IMR-90 (cell line): ENCODE measurements around the gene TLR6. TPM values are rescaled to one million over a fixed set of nuclear protein-coding genes. Genes with fewer than 3 reads are reported as not detected.

Experiments used
- ATAC-seq: fragments of 200-7000 bp; cut with Tn5 transposase; 2 replicates; pipeline ENCODE4 v1.9.1; 2020; ENCODE audit warnings: low read depth, mild to moderate bottlenecking, moderate library complexity
- BruUV-seq: library from RNA; stranded (reverse); fragments of 400-500 nt; replicated peaks from 2 replicates; lab custom pipeline; 2021; lab: Mats Ljungman, UMichigan
- CTCF ChIA-PET: fragments of 300-600 bp; formaldehyde crosslinking; extraction: SDS; loops from one replicate; lab custom pipeline; 2021; ENCODE audit warnings: antibody characterized with exemption; lab: Yijun Ruan, JAX
- POLR2A ChIA-PET: fragments of 300-600 bp; sonication (Branson Sonifier 250); formaldehyde crosslinking; loops from one replicate; lab custom pipeline; 2022; ENCODE audit warnings: antibody characterized with exemption; ENCODE audit not compliant: unreplicated experiment; lab: Charles Lee
- DNase-seq: peaks from one replicate; pipeline ENCODE4 v3.0.0; 2013
- H2AFZ ChIP-seq: replicated peaks from 2 replicates; pipeline ENCODE3; 2013; ENCODE audit warnings: low read length, mild to moderate bottlenecking; ENCODE audit not compliant: poor library complexity
- H2AK5ac ChIP-seq: 2 replicates; pipeline ENCODE4 v1.6.1; 2013; ENCODE audit warnings: low read depth, low read length, inconsistent platforms
- H2AK9ac ChIP-seq: replicated peaks from 2 replicates; pipeline ENCODE3; 2013; ENCODE audit warnings: mild to moderate bottlenecking, low read depth, low read length, moderate library complexity; ENCODE audit not compliant: poor library complexity
- H2BK120ac ChIP-seq: 2 replicates; pipeline ENCODE4 v1.6.1; 2013; ENCODE audit warnings: low read depth, low read length, inconsistent platforms
- H2BK15ac ChIP-seq: 3 replicates; pipeline ENCODE4 v1.6.1; 2013; ENCODE audit warnings: low read depth, low read length, inconsistent platforms
- H2BK20ac ChIP-seq: 2 replicates; pipeline ENCODE4 v1.6.1; 2013; ENCODE audit warnings: low read depth, mild to moderate bottlenecking, inconsistent platforms, low read length, moderate library complexity
- H2BK5ac ChIP-seq: 2 replicates; pipeline ENCODE4 v1.6.1; 2013; ENCODE audit warnings: mild to moderate bottlenecking, low read depth, low read length, inconsistent platforms; ENCODE audit not compliant: poor library complexity, severe bottlenecking
- H3K14ac ChIP-seq: replicated peaks from 2 replicates; pipeline ENCODE4 v1.6.1; 2013; ENCODE audit warnings: low read depth, low read length, inconsistent platforms
- H3K18ac ChIP-seq: 2 replicates; pipeline ENCODE4 v1.6.1; 2013; ENCODE audit warnings: low read depth, low read length, control low read depth
- H3K23ac ChIP-seq: 2 replicates; pipeline ENCODE4 v1.6.1; 2013; ENCODE audit warnings: low read depth, low read length, inconsistent platforms
- H3K27ac ChIP-seq: 2 replicates; pipeline ENCODE4 v1.5.1; 2013; ENCODE audit warnings: mild to moderate bottlenecking, control low read depth, low read length; ENCODE audit not compliant: insufficient read depth
- H3K27me3 ChIP-seq: 2 replicates; pipeline ENCODE4 v1.6.1; 2013; ENCODE audit warnings: low read length; ENCODE audit not compliant: control insufficient read depth, insufficient read depth
- H3K36me3 ChIP-seq: 2 replicates; pipeline ENCODE4 v1.6.1; 2013; ENCODE audit warnings: low read length, mixed read lengths; ENCODE audit not compliant: control insufficient read depth, insufficient read depth
- H3K4ac ChIP-seq: 2 replicates; pipeline ENCODE4 v1.6.1; 2013; ENCODE audit warnings: low read depth, low read length, inconsistent platforms
- H3K4me1 ChIP-seq: 2 replicates; pipeline ENCODE4 v1.6.1; 2013; ENCODE audit warnings: low read length, mixed read lengths; ENCODE audit not compliant: control insufficient read depth, insufficient read depth
- H3K4me2 ChIP-seq: 2 replicates; pipeline ENCODE4 v1.6.1; 2013; ENCODE audit warnings: low read depth, mild to moderate bottlenecking, control low read depth, low read length, moderate library complexity
- H3K4me3 ChIP-seq: 2 replicates; pipeline ENCODE4 v1.5.1; 2013; ENCODE audit warnings: low read depth, mild to moderate bottlenecking, control low read depth, low read length, moderate library complexity; ENCODE audit not compliant: insufficient read depth
- H3K56ac ChIP-seq: 2 replicates; pipeline ENCODE4 v1.6.1; 2013; ENCODE audit warnings: low read length, inconsistent platforms; ENCODE audit not compliant: insufficient read depth; ENCODE audit errors: extremely low read depth
- H3K79me1 ChIP-seq, 2 experiments: 2 replicates each; pipeline ENCODE4 v1.6.1; 2013; ENCODE audit warnings: low read length in 2 of 2, inconsistent platforms in 1 of 2, low read depth in 1 of 2
- H3K9ac ChIP-seq: 2 replicates; pipeline ENCODE4 v1.6.1; 2013; ENCODE audit warnings: low read depth, low read length, control low read depth
- H3K9me1 ChIP-seq: 2 replicates; pipeline ENCODE4 v1.6.1; 2013; ENCODE audit warnings: low read length, inconsistent platforms; ENCODE audit not compliant: insufficient read depth
- H3K9me3 ChIP-seq: 2 replicates; pipeline ENCODE4 v1.6.1; 2013; ENCODE audit warnings: low read length; ENCODE audit not compliant: control insufficient read depth, insufficient read depth
- H4K20me1 ChIP-seq: 2 replicates; pipeline ENCODE4 v1.6.1; 2013; ENCODE audit warnings: low read length, inconsistent platforms; ENCODE audit not compliant: insufficient read depth
- H4K5ac ChIP-seq: 2 replicates; pipeline ENCODE4 v1.6.1; 2013; ENCODE audit warnings: mild to moderate bottlenecking, low read depth, low read length, control low read depth
- H4K8ac ChIP-seq, 2 experiments: 2 replicates each; pipeline ENCODE4 v1.6.1; 2013; ENCODE audit warnings: low read depth in 2 of 2, low read length in 2 of 2, control low read depth in 1 of 2, inconsistent platforms in 1 of 2
- H4K91ac ChIP-seq: 2 replicates; pipeline ENCODE4 v1.6.1; 2013; ENCODE audit warnings: low read depth, low read length, inconsistent platforms; ENCODE audit not compliant: insufficient read depth
- CEBPB ChIP-seq: IDR thresholded peaks from 2 replicates; pipeline ENCODE4 v1.6.1; 2012; ENCODE audit warnings: low read depth, low read length, improper control_type of control experiment
- MXI1 ChIP-seq: IDR thresholded peaks from 2 replicates; pipeline ENCODE4 v1.6.1; 2012; ENCODE audit warnings: low read depth, mild to moderate bottlenecking, low read length, moderate library complexity, borderline replicate concordance
- WGBS, 2 experiments: methylation state at CpG; one replicate each; pipeline versions ENCODE4 v1.1.5 to v1.1.7; 2013; ENCODE audit warnings: missing lambda C conversion rate in 2 of 2; ENCODE audit not compliant: insufficient read length in 1 of 2; ENCODE audit errors: extremely low coverage in 2 of 2; 5-methylcytosine and 5-hydroxymethylcytosine counted together
- dilution Hi-C: fragments of 300-500 bp; cut with HindIII; formaldehyde crosslinking; loops from one replicate; pipeline ENCODE4 v1.14.3; 2018; ENCODE audit warnings: low sequenced_read_pairs; ENCODE audit not compliant: unreplicated experiment
- in situ Hi-C: fragments of 300-500 bp; cut with MboI; formaldehyde crosslinking; loops from 3 replicates; pipeline ENCODE4 v1.14.3; 2019; ENCODE audit warnings: low sequenced_read_pairs, inconsistent platforms, mixed read lengths
- intact Hi-C: fragments of 100-400 bp; cut with micrococcal nuclease; formaldehyde crosslinking; loops from 2 replicates; pipeline ENCODE4 v1.10.0; 2022
- polyA plus RNA-seq, 3 experiments: library from polyadenylated mRNA; depleted of rRNA; stranded (reverse); fragments of >200 nt; gene quantifications; 2 replicates each; pipeline ENCODE4 v1.2.3, GENCODE V29; 2012; ENCODE audit warnings: low replicate concordance in 1 of 3
- total RNA-seq: library from RNA; depleted of rRNA; stranded (reverse); fragments of >200 nt; gene quantifications from 2 replicates; pipeline ENCODE4 v1.2.3, GENCODE V29; 2012

Gene TLR6
- total and polyA plus RNA-seq, 2 of the 4 experiments (the other 2 are of a cell fraction), result 1.4 to 3.9 TPM

- H3K4me2 ChIP-seq, result no peak overlapping the region
- no peak overlapping the region; the same call in 1 of the 2 replicates for H2AK5ac ChIP-seq
- ATAC-seq, result peak; percentile 66
- dilution Hi-C loops, result no loop called here
- no peaks in the 10 kb centered on the region for H3K27me3 ChIP-seq
- H2BK5ac ChIP-seq, result peak overlapping the region; percentile 58
- ChIA-PET CTCF (no interaction called here), POLR2A (no interaction called here)
- H3K14ac ChIP-seq, result no peak overlapping the region
- H2AFZ ChIP-seq, result no peak overlapping the region
- H2BK120ac ChIP-seq, result no peak overlapping the region; the same call in 1 of the 2 replicates
- no peak overlapping the region for H4K5ac ChIP-seq
- no peak overlapping the region for H2BK20ac ChIP-seq
- no CpG with 5 or more reads among the region's 3 CpGs for WGBS, 2 experiments
- no peaks in the 10 kb centered on the region for H4K20me1 ChIP-seq
- H3K79me1 ChIP-seq, result no peaks in the 10 kb centered on the region
- no peak overlapping the region; the same call in 2 of the 3 replicates for H2BK15ac ChIP-seq
- H2AK9ac ChIP-seq, result no peak overlapping the region
- no TSS peak for BruUV-seq
- intact Hi-C loops, result no loop called here
- H3K9ac ChIP-seq, result no peak overlapping the region
- 0 out of 2 replicates have a peak, but pooled peaks cover 4% of the 10 kb centered on the region for H3K9me3 ChIP-seq
- in situ Hi-C loops, result no loop called here
- peak overlapping the region; percentile 1; the same call in 1 of the 2 replicates for H3K18ac ChIP-seq
- H3K4ac ChIP-seq, result 0 out of 2 replicates have a peak overlapping the region, but pooled peaks have one; percentile 31
- no peak overlapping the region for H4K8ac ChIP-seq
- H3K56ac ChIP-seq, result no peak overlapping the region
- H3K9me1 ChIP-seq, result no peaks in the 10 kb centered on the region; the same call in 1 of the 2 replicates
- H3K4me3 ChIP-seq, result no peak overlapping the region
- TF ChIP-seq MXI1, result no peak
- peak; percentile 22; the same call in 1 of the 2 replicates for TF ChIP-seq CEBPB
- peak; percentile 61 for DNase-seq
- peaks cover 11% of the 10 kb centered on the region for H3K4me1 ChIP-seq
- H3K27ac ChIP-seq, result no peak overlapping the region
- H3K23ac ChIP-seq, result no peak overlapping the region
- peak overlapping the region; percentile 25 for H4K91ac ChIP-seq
- no peaks in the 10 kb centered on the region for H3K36me3 ChIP-seq
Observed at GRCh38 chr4:38821739-38822138, 34.9 kb downstream of the TLR6 start.
